ENCODE measurements around the gene TUBB2A.

- TF ChIP-seq POLR2A (IDR thresholded peaks at IDR 0.05; ENCODE audit: low read depth, low read length) = no peak
- TF ChIP-seq DPF2 (IDR thresholded peaks at IDR 0.05) = no peak
- TF ChIP-seq CHD2 (IDR thresholded peaks at IDR 0.05; ENCODE audit: borderline replicate concordance, low read depth, low read length) = no peak
- TF ChIP-seq PRDM15 (CRISPR knock-in tag; IDR thresholded peaks at IDR 0.05) = no peak
- no peak for TF ChIP-seq SRF (IDR thresholded peaks at IDR 0.05; ENCODE audit: low read depth in 2 of 2, low read length in 2 of 2)
- no peak for TF ChIP-seq FOS (IDR thresholded peaks at IDR 0.05; ENCODE audit: borderline replicate concordance, extremely low read depth, insufficient read length)
- TF ChIP-seq NFYB (IDR thresholded peaks at IDR 0.05; ENCODE audit: insufficient read depth, low read depth, low read length) = no peak
- TF ChIP-seq CTCF (IDR thresholded peaks at IDR 0.05 in 2 of 3, conservative IDR thresholded peaks at IDR 0.05 in 1 of 3; ENCODE audit: control insufficient read depth in 2 of 3, extremely low read depth in 1 of 3, insufficient read depth in 1 of 3, low read depth in 3 of 3, low read length in 3 of 3) = peak in 1 of 3 experiments; percentile 9; a peak in 2 of 6 replicates
- no peak for TF ChIP-seq TAF1 (IDR thresholded peaks at IDR 0.05; ENCODE audit: borderline replicate concordance, low read depth, low read length)
- no peak for TF ChIP-seq JUND (IDR thresholded peaks at IDR 0.05; ENCODE audit: low read depth, low read length)
Observed at GRCh38 chr6:3147914-3148757, 9.2 kb downstream of the TUBB2A start.

Measured in GM12878 (cell line).